Esophagus muscularis mucosa (tissue), 4 donors: ENCODE data around the gene ADGRA1. TPM values are rescaled to one million over a fixed set of nuclear protein-coding genes. Genes with fewer than 3 reads are reported as not detected.
"Not testable (repeated sequence)": the region's sequence is repeated elsewhere in the genome, so short reads cannot be mapped to it uniquely, and the experiment has no call there.

ENCODE experiments used
- DNase-seq: peaks from one replicate; pipeline ENCODE4 v3.0.0-alpha.2; 2017; ENCODE audit errors: extremely low spot score
- H3K27ac ChIP-seq, 4 donors: fragments of 200-600 bp; sonication (generic); replicated peaks in 1 of 4; 1 replicate in 3 of 4; 2 replicates in 1 of 4; pipeline ENCODE4 v1.5.1; 2016 to 2019; ENCODE audit warnings: mild to moderate bottlenecking in 1 of 4
- H3K27me3 ChIP-seq, 4 donors: fragments of 200-600 bp; sonication (generic); one replicate each; pipeline versions ENCODE4 v1.5.1 to v1.6.0; 2016 to 2019
- H3K36me3 ChIP-seq, 4 donors: fragments of 200-600 bp; sonication (generic); one replicate each; pipeline ENCODE4 v1.5.1; 2016 to 2019
- H3K4me1 ChIP-seq, 4 donors: fragments of 200-600 bp; sonication (generic); one replicate each; pipeline ENCODE4 v1.5.1; 2016 to 2019
- H3K4me3 ChIP-seq, 4 donors: fragments of 200-600 bp; sonication (generic); 1 replicate in 2 of 4; 2 replicates in 2 of 4; pipeline ENCODE4 v1.5.1; 2016 to 2019; ENCODE audit warnings: mild to moderate bottlenecking in 4 of 4, moderate library complexity in 1 of 4
- H3K9me3 ChIP-seq, 4 donors: fragments of 200-600 bp; sonication (generic); 1 replicate in 3 of 4; 2 replicates in 1 of 4; pipeline ENCODE4 v1.5.1; 2016 to 2019
- EP300 ChIP-seq: sonication (generic); formaldehyde crosslinking; IDR thresholded peaks from one replicate; pipeline ENCODE4 v1.6.1; 2017; ENCODE audit warnings: antibody characterized with exemption
- POLR2A ChIP-seq: fragments of 450-650 bp; IDR thresholded peaks from one replicate; pipeline ENCODE4 v1.6.1; 2017; ENCODE audit warnings: antibody characterized with exemption, moderate library complexity, mild to moderate bottlenecking, low read depth
- POLR2AphosphoS5 ChIP-seq, 2 donors: sonication (generic); formaldehyde crosslinking; IDR thresholded peaks; one replicate each; pipeline ENCODE4 v1.6.1; 2017; ENCODE audit warnings: antibody characterized with exemption in 2 of 2
- WGBS: methylation state at CpG from one replicate; pipeline ENCODE4 v1.1.5; 2018; 5-methylcytosine and 5-hydroxymethylcytosine counted together
- intact Hi-C: fragments of 100-400 bp; cut with DNase I; formaldehyde crosslinking; loops from one replicate; pipeline ENCODE4 v1.15.1; 2023
- total RNA-seq, 4 donors: library from RNA; depleted of rRNA; stranded (reverse); fragments of >200 nt; gene quantifications; one replicate each; pipeline versions ENCODE4 v1.1.0 to v1.2.1, GENCODE V29; 2016
- TF ChIP-seq, protein P1 (sequence below), 3 experiments: fragments of 200-600 bp in 2 of 3; fragments of 450-650 bp in 1 of 3; sonication (generic) in 2 of 3; IDR thresholded peaks; one replicate each; pipeline ENCODE4 v1.5.1; 2017 to 2019; ENCODE audit warnings: antibody characterized with exemption in 3 of 3, mild to moderate bottlenecking in 2 of 3, moderate library complexity in 1 of 3

Gene ADGRA1
- total RNA-seq, 4 donors from 2014 or later = under 0.01 to 0.06 TPM; not detected in 2

DNA sequence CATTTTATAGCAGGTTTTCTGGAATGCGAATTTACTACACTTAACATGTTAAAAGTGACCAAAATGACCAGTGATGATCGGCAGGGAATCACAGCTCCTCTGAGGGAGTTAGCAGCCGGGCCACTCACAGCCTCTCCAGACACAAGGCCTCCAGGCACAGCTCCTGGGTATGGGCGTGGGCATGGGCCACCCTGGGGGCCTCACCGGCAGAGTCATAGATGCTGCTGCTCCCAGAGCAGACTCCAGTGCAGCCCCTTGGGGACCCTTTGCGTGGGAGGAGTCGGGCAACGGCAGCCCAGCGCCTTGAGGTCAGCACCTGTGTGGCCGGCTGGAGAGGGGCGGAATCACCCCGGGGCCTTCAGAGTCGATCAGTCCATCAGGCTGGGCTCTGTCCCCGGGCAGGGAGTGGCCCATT, 80.9 kb downstream of the ADGRA1 start:
- H3K4me3 ChIP-seq = no peak overlapping the region
- peaks cover 0 to 64% (median 0%) of the 10 kb centered on the region in 4 donors for H3K27me3 ChIP-seq
- no peaks in the 10 kb centered on the region for H3K9me3 ChIP-seq
- no peak for TF ChIP-seq POLR2A
- TF ChIP-seq EP300 = no peak
- no peak for TF ChIP-seq POLR2AphosphoS5 (IDR thresholded peaks at IDR 0.05)
- TF ChIP-seq, protein P1, sequence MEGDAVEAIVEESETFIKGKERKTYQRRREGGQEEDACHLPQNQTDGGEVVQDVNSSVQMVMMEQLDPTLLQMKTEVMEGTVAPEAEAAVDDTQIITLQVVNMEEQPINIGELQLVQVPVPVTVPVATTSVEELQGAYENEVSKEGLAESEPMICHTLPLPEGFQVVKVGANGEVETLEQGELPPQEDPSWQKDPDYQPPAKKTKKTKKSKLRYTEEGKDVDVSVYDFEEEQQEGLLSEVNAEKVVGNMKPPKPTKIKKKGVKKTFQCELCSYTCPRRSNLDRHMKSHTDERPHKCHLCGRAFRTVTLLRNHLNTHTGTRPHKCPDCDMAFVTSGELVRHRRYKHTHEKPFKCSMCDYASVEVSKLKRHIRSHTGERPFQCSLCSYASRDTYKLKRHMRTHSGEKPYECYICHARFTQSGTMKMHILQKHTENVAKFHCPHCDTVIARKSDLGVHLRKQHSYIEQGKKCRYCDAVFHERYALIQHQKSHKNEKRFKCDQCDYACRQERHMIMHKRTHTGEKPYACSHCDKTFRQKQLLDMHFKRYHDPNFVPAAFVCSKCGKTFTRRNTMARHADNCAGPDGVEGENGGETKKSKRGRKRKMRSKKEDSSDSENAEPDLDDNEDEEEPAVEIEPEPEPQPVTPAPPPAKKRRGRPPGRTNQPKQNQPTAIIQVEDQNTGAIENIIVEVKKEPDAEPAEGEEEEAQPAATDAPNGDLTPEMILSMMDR (IDR thresholded peaks at IDR 0.05) = no peak
- H3K36me3 ChIP-seq = no peaks in the 10 kb centered on the region
- no peak for DNase-seq
- 90% methylated on average over 12 of the region's 14 CpGs for WGBS
- H3K4me1 ChIP-seq = peaks cover 0 to 4% (median 0%) of the 10 kb centered on the region in 4 donors
- intact Hi-C loops = no loop called here
- no peak overlapping the region for H3K27ac ChIP-seq

DNA sequence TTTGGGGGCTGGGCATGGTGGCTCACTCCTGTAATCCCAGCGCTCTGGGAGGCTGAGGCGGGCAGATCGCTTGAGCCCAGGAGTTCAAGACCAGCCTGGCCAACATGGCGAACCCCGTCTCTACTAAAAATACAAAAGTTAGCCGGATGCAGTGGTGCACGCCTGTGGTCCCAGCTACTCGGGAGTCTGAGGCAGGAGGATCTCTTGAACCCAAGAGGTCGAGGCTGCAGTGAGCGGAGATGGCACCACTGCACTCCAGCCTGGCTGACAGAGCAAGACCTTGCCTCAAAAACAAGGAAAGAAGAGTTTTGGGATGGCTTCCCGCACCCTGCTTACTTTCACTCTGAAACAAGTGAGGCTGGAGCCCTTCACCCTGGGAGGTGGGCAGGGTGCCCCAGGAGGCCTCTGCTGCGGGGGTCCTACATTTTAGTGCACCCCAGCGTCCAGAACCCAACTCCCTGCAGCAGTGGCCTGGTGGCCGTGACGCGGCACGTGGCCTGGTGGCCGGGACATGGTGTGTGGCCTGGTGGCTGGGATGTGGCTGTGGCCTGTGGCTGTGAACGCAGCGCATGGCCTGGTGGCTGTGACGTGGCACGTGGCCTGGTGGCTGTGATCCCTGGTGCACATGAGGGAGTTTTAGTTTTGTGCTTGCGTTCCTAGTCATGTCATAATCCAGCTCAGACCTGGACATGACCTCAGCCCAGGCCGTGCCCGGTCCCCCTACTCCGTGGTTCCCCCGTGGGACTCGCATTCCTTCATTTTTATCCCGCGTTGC, 81.6 kb downstream of the ADGRA1 start:
- Histone ChIP-seq H3K27ac (no peak overlapping the region), H3K4me1 (peaks cover 0 to 4% (median 0%) of the 10 kb centered on the region in 4 donors), H3K36me3 (no peaks in the 10 kb centered on the region), H3K9me3 (no peaks in the 10 kb centered on the region), H3K27me3 (peaks cover 0 to 63% (median 0%) of the 10 kb centered on the region in 4 donors), H3K4me3 (no peak overlapping the region)
- intact Hi-C loops = no loop called here
- DNase-seq = no peak
- 90% methylated on average over 30 of the region's 30 CpGs for WGBS
- TF ChIP-seq POLR2A = no peak
- TF ChIP-seq, protein P1 (IDR thresholded peaks at IDR 0.05) = no peak

DNA sequence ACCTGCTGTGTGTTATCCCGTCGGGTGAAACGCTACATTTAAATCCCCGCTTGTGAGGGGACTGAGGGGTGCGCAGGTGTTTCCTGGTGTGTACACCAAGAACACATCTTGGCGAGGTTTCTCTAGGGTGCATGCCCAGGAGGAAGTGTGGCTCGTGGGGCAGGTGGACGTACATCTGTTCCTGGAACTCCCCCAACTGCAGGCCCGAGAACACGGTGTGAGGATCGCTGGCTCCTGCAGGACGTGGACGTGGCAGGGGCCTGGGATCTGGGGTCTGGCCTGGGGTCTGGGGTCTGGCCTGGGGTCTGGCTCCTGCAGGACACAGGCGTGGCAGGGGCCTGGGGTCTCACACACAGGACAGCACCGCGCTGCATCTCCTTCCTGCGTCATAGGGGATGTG, 82.4 kb downstream of the ADGRA1 start:
- intact Hi-C loops = no loop called here
- H3K36me3 ChIP-seq = no peaks in the 10 kb centered on the region
- WGBS = 88% methylated on average over 11 of the region's 17 CpGs
- peaks cover 0 to 55% (median 0%) of the 10 kb centered on the region in 4 donors for H3K27me3 ChIP-seq
- no peaks in the 10 kb centered on the region for H3K9me3 ChIP-seq
- H3K27ac ChIP-seq = no peak overlapping the region
- H3K4me1 ChIP-seq = peaks cover 0 to 4% (median 0%) of the 10 kb centered on the region in 4 donors
- no peak for TF ChIP-seq POLR2AphosphoS5 (IDR thresholded peaks at IDR 0.05)
- H3K4me3 ChIP-seq = no peak overlapping the region
- no peak for DNase-seq

DNA sequence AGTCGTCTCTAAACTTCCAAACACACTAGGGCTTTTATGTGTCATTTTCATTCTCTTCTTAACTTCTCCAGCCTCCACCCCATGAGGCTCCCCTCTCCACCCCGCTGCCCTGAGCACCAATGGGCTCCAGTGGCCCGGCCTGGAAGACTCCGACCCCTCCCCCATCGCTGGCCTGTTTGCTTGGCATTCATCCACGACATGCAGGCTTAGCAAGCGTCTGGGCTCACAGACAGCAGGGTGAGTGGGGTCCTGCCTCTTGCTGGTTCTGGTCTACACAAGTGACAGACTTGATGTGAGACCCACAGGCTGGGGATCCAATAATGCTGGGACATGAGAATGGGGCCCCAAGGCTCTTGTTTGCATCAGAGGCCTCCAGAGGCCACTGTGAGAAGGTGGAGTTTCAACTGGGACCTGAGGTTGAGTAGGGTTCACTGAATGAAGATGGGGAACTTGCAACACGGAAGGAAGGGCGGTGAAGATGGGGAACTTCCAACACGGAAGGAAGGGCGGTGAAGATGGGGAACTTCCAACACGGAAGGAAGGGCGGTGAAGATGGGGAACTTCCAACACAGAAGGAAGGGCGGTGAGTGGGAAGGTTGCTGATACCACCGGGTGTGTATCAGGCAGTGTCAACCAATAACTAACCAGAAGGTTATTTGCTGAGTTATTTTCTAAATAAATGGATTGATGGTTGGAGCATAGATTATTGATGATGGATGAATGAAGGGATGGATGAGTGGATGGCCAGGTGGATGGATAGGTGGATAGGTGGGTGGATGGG, 86.3 kb downstream of the ADGRA1 start:
- no peak for TF ChIP-seq EP300
- intact Hi-C loops = no loop called here
- Histone ChIP-seq H3K27ac (no peak overlapping the region), H3K4me3 (no peak overlapping the region), H3K4me1 (no peaks in the 10 kb centered on the region), H3K9me3 (no peaks in the 10 kb centered on the region), H3K27me3 (peaks cover 0 to 18% (median 0%) of the 10 kb centered on the region in 4 donors), H3K36me3 (no peaks in the 10 kb centered on the region)
- DNase-seq = no peak
- WGBS = 88% methylated on average over 15 of the region's 15 CpGs

DNA sequence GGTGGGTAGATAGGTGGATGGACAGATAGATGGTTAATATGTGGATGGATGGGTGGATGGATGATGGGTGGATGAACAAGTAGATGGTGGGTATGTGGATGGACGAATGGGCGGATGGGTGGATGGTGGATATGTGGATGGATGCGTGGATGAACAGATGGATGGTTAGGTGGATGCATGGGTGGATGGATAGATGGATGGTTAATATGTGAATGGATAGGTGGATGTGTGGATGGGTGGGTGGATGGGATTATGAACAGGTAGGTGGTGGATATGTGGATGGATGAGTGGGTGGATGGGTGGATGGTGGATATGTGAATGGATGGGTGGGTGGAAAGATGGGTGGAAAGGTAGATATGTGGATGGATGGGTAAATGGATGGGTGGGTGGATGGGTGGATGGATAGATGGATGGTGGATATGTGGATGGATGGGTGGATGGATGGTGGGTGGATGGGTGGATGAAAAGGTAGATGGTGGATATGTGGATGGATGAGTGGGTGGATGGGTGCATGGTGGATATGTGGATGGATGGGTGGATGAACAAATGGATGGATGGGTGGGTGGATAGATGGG, 87.1 kb downstream of the ADGRA1 start:
- Histone ChIP-seq H3K27ac (no peak overlapping the region), H3K36me3 (no peaks in the 10 kb centered on the region), H3K27me3 (peaks cover 0 to 16% (median 0%) of the 10 kb centered on the region in 4 donors), H3K4me1 (no peaks in the 10 kb centered on the region), H3K4me3 (no peak overlapping the region), H3K9me3 (no peaks in the 10 kb centered on the region)
- no peak for DNase-seq
- TF ChIP-seq, protein P1 (IDR thresholded peaks at IDR 0.05) = no peak
- TF ChIP-seq POLR2A (no peak), EP300 (no peak), POLR2AphosphoS5 (IDR thresholded peaks at IDR 0.05) (no peak)
- intact Hi-C loops = no loop called here
- 58% methylated on average over 3 of the region's 3 CpGs for WGBS

DNA sequence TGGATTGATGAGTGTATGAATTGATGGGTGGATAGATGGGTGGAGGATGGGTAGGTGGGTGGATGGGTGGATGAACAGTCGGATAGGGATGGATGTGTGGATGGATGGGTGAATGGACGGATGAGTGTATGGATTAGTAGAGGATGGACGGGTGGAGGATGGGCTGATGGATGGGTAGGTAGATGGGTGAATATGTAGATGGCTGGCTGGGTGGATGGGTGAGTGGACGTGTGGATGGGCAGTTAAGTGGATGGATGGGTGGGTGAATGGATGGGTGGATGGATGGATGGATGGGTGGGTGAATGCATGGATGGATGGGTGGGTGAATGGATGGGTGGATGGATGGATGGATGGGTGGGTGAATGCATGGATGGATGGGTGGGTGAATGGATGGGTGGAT, 87.9 kb downstream of the ADGRA1 start:
- H3K9me3 ChIP-seq, H3K4me3 ChIP-seq, DNase-seq, H3K36me3 ChIP-seq, H3K4me1 ChIP-seq, intact Hi-C loops, H3K27ac ChIP-seq: not testable (repeated sequence)
- H3K27me3 ChIP-seq = peaks cover 0 to 21% (median 0%) of the 10 kb centered on the region in 4 donors
- WGBS = 90% methylated on average over 4 of the region's 4 CpGs
